ENCODE results near the gene MEIS2.

DNA sequence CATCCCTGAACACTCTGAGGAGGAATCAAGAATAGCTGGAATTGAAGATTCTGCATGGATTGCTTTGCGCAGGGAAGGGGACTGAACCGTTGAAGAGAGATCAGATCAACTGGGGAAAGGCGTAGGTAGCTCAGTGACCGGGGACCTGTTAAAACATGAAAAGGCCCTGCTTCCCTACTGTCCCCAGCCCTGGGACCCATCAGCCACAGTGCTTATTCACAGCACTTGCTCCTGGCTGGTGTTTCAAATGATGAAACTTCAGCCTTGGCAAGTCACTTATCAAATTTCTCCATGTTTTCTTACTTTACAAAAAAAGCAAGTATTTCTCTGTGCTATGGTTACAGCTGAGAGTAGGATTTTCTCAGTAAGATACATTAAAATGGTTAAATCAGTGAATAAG is 199.3 kb downstream of the MEIS2 start:
- TF ChIP-seq POLR2A (IDR thresholded peaks at IDR 0.05), result no peak
- TF ChIP-seq POLR2AphosphoS5 (IDR thresholded peaks at IDR 0.05), result no peak
- TF ChIP-seq, protein P1, sequence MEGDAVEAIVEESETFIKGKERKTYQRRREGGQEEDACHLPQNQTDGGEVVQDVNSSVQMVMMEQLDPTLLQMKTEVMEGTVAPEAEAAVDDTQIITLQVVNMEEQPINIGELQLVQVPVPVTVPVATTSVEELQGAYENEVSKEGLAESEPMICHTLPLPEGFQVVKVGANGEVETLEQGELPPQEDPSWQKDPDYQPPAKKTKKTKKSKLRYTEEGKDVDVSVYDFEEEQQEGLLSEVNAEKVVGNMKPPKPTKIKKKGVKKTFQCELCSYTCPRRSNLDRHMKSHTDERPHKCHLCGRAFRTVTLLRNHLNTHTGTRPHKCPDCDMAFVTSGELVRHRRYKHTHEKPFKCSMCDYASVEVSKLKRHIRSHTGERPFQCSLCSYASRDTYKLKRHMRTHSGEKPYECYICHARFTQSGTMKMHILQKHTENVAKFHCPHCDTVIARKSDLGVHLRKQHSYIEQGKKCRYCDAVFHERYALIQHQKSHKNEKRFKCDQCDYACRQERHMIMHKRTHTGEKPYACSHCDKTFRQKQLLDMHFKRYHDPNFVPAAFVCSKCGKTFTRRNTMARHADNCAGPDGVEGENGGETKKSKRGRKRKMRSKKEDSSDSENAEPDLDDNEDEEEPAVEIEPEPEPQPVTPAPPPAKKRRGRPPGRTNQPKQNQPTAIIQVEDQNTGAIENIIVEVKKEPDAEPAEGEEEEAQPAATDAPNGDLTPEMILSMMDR (IDR thresholded peaks at IDR 0.05), result no peak

Data from stomach (tissue), 4 donors.